HL-60 (cell line): ENCODE data around the gene MYOM1.

Experiments
- DNase-seq, 2 experiments: peaks; one replicate each; pipeline ENCODE4 v3.0.0-alpha.2; 2010 to 2020; ENCODE audit warnings: low read depth in 1 of 2, low spot score in 1 of 2
- H3K27ac ChIP-seq: fragments of 250-450 bp; sonication (Bioruptor Pico); replicated peaks from 2 replicates; pipeline ENCODE4 v1.5.1; 2020; ENCODE audit warnings: mild to moderate bottlenecking, moderate library complexity
- H3K27me3 ChIP-seq: fragments of 250-450 bp; sonication (Bioruptor Pico); 2 replicates; pipeline ENCODE4 v1.5.1; 2021; ENCODE audit warnings: mild to moderate bottlenecking, moderate library complexity; ENCODE audit not compliant: insufficient read depth, poor library complexity, severe bottlenecking
- H3K4me3 ChIP-seq: replicated peaks from 2 replicates; pipeline ENCODE4 v1.5.1; 2011; ENCODE audit warnings: mild to moderate bottlenecking, control low read depth, low read length; ENCODE audit not compliant: insufficient read depth
- CTCF ChIP-seq: IDR thresholded peaks from one replicate; pipeline ENCODE4 v1.5.1; 2011; ENCODE audit warnings: low read length, control low read depth, inconsistent platforms; ENCODE audit not compliant: insufficient read depth
- GABPA ChIP-seq: IDR thresholded peaks from 2 replicates; pipeline ENCODE4 v1.6.1; 2012; ENCODE audit warnings: low read depth
- POLR2AphosphoS5 ChIP-seq: IDR thresholded peaks from 2 replicates; pipeline ENCODE4 v1.6.1; 2012; ENCODE audit warnings: low read depth
- REST ChIP-seq: IDR thresholded peaks from 2 replicates; pipeline ENCODE4 v1.6.1; 2012; ENCODE audit warnings: low read depth; ENCODE audit not compliant: insufficient replicate concordance
- SPI1 ChIP-seq: IDR thresholded peaks from 2 replicates; pipeline ENCODE4 v1.6.1; 2012; ENCODE audit warnings: low read depth, mild to moderate bottlenecking, borderline replicate concordance

MYOM1 gene

GRCh38 chr18:3129053-3129864, 90.5 kb downstream of the MYOM1 start:
- Histone ChIP-seq H3K27me3 (no peaks in the 10 kb centered on the region), H3K4me3 (peak overlapping the region; percentile 14), H3K27ac (no peak overlapping the region)
- TF ChIP-seq POLR2AphosphoS5 (no peak), CTCF (peak; percentile 99)
- peak; percentile 71 to 90 for DNase-seq

GRCh38 chr18:3126457-3127097, 93.2 kb downstream of the MYOM1 start:
- no peak overlapping the region for H3K4me3 ChIP-seq
- H3K27me3 ChIP-seq, result no peaks in the 10 kb centered on the region
- no peak for DNase-seq
- H3K27ac ChIP-seq, result no peak overlapping the region
- no peak for TF ChIP-seq SPI1
- TF ChIP-seq POLR2AphosphoS5, result no peak
- no peak for TF ChIP-seq CTCF
- TF ChIP-seq GABPA, result no peak
- no peak for TF ChIP-seq REST

GRCh38 chr18:3124822-3125221, 94.9 kb downstream of the MYOM1 start:
- DNase-seq, result no peak
- no peaks in the 10 kb centered on the region for H3K27me3 ChIP-seq
- TF ChIP-seq GABPA (no peak), SPI1 (no peak)
- H3K4me3 ChIP-seq, result no peak overlapping the region
- H3K27ac ChIP-seq, result no peak overlapping the region

- no peaks in the 10 kb centered on the region for H3K27me3 ChIP-seq
- H3K27ac ChIP-seq, result no peak overlapping the region
- no peak for DNase-seq
- H3K4me3 ChIP-seq, result no peak overlapping the region
- TF ChIP-seq CTCF (no peak), REST (no peak), GABPA (no peak), SPI1 (no peak), POLR2AphosphoS5 (no peak)
Observed at GRCh38 chr18:3122851-3123250, 96.9 kb downstream of the MYOM1 start.
